ENCODE measurements around the gene DGAT2.

GRCh38 chr11:75839851-75840250 lies 71.3 kb downstream of the DGAT2 start:
- TF ChIP-seq REST (IDR thresholded peaks at IDR 0.05) (no peak), CTCF (IDR thresholded peaks at IDR 0.05; ENCODE audit: low read depth, low read length, missing input control) (no peak), RAD21 (IDR thresholded peaks at IDR 0.05) (no peak), ZBTB33 (IDR thresholded peaks at IDR 0.05) (no peak), NR2F2 (IDR thresholded peaks at IDR 0.05) (no peak), YY1 (IDR thresholded peaks at IDR 0.05) (no peak), EGR1 (IDR thresholded peaks at IDR 0.05; ENCODE audit: low read depth in 2 of 2) (no peak), GABPA (IDR thresholded peaks at IDR 0.05 in 1 of 2, conservative IDR thresholded peaks at IDR 0.05 in 1 of 2) (no peak), RXRA (IDR thresholded peaks at IDR 0.05) (no peak), MAX (IDR thresholded peaks at IDR 0.05) (no peak), TAF1 (conservative IDR thresholded peaks at IDR 0.05) (no peak), JUND (IDR thresholded peaks at IDR 0.05) (no peak), ATF3 (IDR thresholded peaks at IDR 0.05) (no peak)

Measured in liver (tissue), 3 donors.